HUES48 (cell line): ENCODE results near the gene GP5.

ENCODE experiments used
- H3K27ac ChIP-seq: one replicate; pipeline ENCODE4 v1.7.0; 2013; ENCODE audit warnings: low read depth, low read length, inconsistent platforms
- H3K27me3 ChIP-seq: 2 replicates; pipeline ENCODE4 v1.6.1; 2013; ENCODE audit warnings: mild to moderate bottlenecking, low read length; ENCODE audit not compliant: control insufficient read depth, insufficient read depth
- H3K36me3 ChIP-seq: 2 replicates; pipeline ENCODE4 v1.6.1; 2013; ENCODE audit warnings: low read length; ENCODE audit not compliant: control insufficient read depth, insufficient read depth
- H3K4me1 ChIP-seq: 2 replicates; pipeline ENCODE4 v1.6.1; 2013; ENCODE audit warnings: mild to moderate bottlenecking, low read length; ENCODE audit not compliant: control insufficient read depth, insufficient read depth
- H3K4me3 ChIP-seq: 2 replicates; pipeline ENCODE4 v1.5.1; 2013; ENCODE audit warnings: mild to moderate bottlenecking, low read depth, low read length
- H3K9ac ChIP-seq: 2 replicates; pipeline ENCODE4 v1.6.1; 2013; ENCODE audit warnings: mild to moderate bottlenecking, low read depth, low read length, moderate library complexity
- H3K9me3 ChIP-seq: 2 replicates; pipeline ENCODE4 v1.6.1; 2013; ENCODE audit warnings: low read length; ENCODE audit not compliant: control insufficient read depth, insufficient read depth

GP5 gene

DNA sequence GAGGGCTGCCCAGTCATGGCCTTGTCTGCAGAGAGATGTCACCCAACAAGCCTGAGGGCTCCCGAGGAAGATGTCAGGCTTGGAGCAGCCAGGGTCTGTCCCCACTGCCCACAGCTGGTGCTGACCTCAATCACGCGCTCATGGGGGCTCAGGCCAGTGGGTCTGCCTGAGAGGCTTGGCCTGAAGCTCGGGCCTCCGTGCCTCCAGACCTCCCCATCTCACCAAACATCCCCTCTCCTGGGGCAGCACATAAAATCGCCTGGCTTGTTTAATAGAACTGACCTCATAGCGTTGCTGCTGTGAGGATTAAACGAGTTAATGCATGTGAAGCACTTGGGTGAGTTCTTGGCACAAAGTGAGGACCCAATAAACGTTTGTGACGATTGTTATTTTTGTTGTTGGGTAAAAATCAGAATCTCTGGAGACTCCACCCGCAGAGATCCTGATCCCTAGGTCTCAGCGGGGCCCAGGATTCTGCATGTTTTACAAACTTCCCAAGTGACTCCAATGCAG, 33.0 kb downstream of the GP5 start:
- H3K4me3 ChIP-seq, result no peak overlapping the region
- H3K4me1 ChIP-seq, result peaks cover 7% of the 10 kb centered on the region; the same call in 1 of the 2 replicates
- H3K27me3 ChIP-seq, result peaks cover 16% of the 10 kb centered on the region
- H3K9me3 ChIP-seq, result no peaks in the 10 kb centered on the region
- no peaks in the 10 kb centered on the region for H3K36me3 ChIP-seq
- H3K27ac ChIP-seq, result no peak overlapping the region
- H3K9ac ChIP-seq, result no peak overlapping the region

DNA sequence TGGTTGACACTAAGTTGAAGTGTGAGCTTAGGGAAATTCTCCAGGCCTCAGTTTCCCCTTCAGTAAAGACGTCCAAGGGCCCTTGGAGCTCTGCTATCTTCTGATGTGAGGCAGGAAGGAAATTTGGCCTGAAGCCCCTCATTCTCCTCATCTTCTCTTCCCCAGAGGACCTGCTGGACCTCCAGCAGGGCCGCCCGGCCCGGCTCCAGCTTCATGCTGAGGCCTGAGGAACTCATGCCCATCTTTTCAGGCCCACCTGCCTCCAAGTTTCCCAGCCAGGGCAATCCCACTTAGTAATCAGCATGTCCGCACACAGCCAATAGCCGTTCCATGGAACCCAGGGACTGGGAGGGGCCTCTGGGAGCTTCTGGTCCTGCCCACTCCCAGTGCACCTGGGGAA, 33.5 kb downstream of the GP5 start:
- Histone ChIP-seq H3K9ac (no peak overlapping the region), H3K4me3 (no peak overlapping the region), H3K27ac (no peak overlapping the region), H3K9me3 (no peaks in the 10 kb centered on the region), H3K27me3 (peaks cover 16% of the 10 kb centered on the region), H3K36me3 (no peaks in the 10 kb centered on the region), H3K4me1 (peaks cover 7% of the 10 kb centered on the region; the same call in 1 of the 2 replicates)

DNA sequence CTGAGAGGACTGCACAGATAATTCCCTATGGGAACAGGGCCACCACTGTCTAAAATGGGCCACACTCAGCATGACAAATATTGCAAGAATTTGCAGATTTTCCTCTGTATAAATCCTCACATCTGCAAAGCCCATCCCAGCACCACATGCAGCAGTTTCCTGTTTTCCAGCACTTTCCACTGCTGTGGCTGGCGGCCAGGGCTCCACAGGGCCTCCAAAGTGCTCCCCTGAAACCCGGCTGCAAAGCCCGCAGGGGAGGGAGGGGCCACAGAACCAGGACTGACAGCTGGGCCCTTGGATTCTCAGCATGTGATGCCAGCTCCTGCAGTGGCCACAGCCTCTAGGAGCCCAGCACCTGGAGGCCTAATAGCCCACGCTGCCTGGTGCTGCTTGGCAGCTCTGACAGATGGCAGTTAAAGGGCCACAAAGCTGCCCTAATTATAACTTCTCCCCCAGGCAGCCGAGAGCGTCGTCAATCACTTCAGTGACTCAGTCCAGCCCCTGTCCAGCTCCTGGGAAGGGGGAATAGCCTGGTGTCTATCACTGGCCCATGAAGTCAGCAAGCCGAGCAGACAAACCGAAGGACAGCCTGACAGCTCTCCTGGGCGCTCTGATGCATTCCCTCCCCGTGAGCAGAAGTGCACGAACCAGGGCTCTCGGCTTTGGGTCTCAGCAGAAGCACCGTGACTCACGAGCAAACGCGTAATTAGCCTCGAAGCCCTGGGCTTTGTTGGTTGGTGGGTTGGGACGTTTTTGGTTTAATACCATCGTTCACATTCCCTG, 34.2 kb downstream of the GP5 start:
- Histone ChIP-seq H3K9me3 (no peaks in the 10 kb centered on the region), H3K4me3 (no peak overlapping the region), H3K9ac (no peak overlapping the region), H3K4me1 (peaks cover 6% of the 10 kb centered on the region; the same call in 1 of the 2 replicates), H3K27me3 (peaks cover 16% of the 10 kb centered on the region), H3K36me3 (no peaks in the 10 kb centered on the region), H3K27ac (no peak overlapping the region)

DNA sequence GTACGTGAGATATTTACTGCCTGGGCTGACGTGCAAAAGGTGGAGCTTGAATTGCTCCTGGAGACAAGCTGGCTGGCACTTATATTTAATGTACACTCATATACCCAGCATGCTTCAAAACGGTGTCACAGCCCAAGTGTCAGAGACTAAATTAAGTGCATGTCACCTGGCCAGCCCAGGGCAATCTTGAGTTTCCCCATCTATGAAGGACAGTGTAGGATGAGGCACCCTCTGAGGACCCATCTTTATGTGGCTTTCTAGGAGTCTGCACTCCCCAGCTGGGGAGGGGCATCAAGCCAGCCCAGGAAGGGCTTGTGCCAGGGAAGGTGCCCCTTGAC, 34.8 kb downstream of the GP5 start:
- no peak overlapping the region for H3K27ac ChIP-seq
- H3K9me3 ChIP-seq, result no peaks in the 10 kb centered on the region
- peaks cover under 1% of the 10 kb centered on the region; the same call in 1 of the 2 replicates for H3K4me1 ChIP-seq
- H3K36me3 ChIP-seq, result no peaks in the 10 kb centered on the region
- H3K9ac ChIP-seq, result no peak overlapping the region
- no peak overlapping the region for H3K4me3 ChIP-seq
- H3K27me3 ChIP-seq, result peaks cover 11% of the 10 kb centered on the region

DNA sequence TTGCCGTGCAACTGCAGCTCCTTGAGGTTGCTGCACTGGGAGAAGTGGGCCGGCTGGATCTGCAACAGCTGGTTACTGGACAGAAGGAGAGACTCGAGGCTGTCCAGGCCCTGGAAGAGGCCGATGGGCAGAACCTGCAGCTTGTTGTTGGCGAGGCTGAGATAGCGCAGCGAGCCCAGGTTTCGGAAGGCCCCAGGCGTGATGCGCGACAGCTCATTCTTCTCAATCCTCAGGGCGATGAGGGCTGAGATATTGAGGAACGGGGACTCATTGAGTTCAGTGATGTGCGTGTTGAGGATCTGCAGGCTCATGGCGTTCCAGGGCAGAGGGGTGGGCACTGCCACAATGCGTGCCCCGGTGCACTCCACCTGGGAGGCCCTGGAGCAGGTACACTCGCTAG, 38.5 kb downstream of the GP5 start:
- H3K27ac ChIP-seq, result no peak overlapping the region
- no peaks in the 10 kb centered on the region for H3K36me3 ChIP-seq
- no peaks in the 10 kb centered on the region for H3K9me3 ChIP-seq
- no peak overlapping the region for H3K9ac ChIP-seq
- no peaks in the 10 kb centered on the region for H3K4me1 ChIP-seq
- H3K4me3 ChIP-seq, result no peak overlapping the region
- no peaks in the 10 kb centered on the region for H3K27me3 ChIP-seq

DNA sequence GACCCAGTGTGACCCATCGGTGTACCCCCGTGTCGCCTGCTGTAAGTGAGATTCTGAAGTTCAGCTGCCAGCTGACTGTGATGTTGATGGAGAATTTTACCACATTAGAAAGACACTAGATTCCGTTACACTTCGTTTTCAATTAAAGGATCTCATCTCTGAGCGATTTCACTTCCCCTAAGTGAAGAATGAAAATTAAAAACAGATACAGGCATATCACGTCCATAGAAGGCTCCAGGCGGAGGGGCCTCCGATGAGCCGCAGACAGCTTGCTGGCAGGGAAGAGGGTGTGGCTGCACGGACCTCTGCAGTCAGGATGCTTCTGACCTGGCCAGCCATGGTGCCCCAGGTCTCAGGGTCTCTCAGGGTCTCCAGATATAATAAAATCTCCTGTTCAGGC, 41.4 kb downstream of the GP5 start:
- Histone ChIP-seq H3K36me3 (no peaks in the 10 kb centered on the region), H3K9ac (no peak overlapping the region), H3K27me3 (no peaks in the 10 kb centered on the region; the same call in 1 of the 2 replicates), H3K4me3 (no peak overlapping the region), H3K4me1 (no peaks in the 10 kb centered on the region), H3K9me3 (no peaks in the 10 kb centered on the region), H3K27ac (no peak overlapping the region)

DNA sequence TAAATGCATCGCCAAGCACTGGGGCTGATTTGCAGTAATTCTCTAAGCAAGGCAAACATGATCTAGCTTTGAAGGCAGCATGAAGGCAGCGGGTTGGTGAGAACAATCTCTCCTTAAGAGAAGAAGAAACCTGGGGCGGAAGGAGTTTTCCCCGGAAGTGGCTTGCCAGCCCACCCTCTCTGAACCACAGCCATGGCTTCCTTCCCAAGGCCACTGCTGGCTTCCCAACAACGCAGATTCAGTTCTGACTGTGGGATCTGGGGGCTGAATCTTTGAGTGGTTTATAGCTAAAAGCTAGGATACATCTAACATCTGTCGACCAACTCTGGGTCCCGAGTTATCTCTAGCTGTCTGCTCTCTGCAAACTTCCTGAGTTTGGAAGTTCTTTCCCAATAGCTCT, 43.7 kb downstream of the GP5 start:
- no peaks in the 10 kb centered on the region for H3K36me3 ChIP-seq
- H3K27ac ChIP-seq, result no peak overlapping the region
- H3K4me1 ChIP-seq, result no peaks in the 10 kb centered on the region
- H3K27me3 ChIP-seq, result no peaks in the 10 kb centered on the region; the same call in 1 of the 2 replicates
- H3K9ac ChIP-seq, result no peak overlapping the region
- no peaks in the 10 kb centered on the region for H3K9me3 ChIP-seq
- H3K4me3 ChIP-seq, result no peak overlapping the region

DNA sequence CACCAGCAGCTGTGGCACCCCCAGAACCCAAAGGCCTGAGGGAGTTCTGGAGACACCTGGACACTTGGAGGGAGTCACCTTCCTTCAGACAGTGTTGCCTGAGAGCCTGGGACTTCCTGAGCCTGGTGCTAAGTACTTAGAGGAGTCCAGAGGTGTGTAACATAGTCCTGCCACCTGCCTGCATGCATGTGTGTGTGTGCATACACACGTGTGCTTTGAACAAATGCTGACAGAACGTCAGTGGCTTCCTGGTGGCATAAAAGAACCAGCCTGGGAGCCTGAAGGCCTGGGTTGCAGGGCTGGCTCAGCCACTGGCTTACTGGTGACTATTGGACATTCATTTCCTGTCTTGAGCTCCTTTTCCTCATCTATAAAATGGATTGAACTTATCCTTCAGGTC, 44.8 kb downstream of the GP5 start:
- H3K4me1 ChIP-seq, result no peaks in the 10 kb centered on the region
- H3K9me3 ChIP-seq, result no peaks in the 10 kb centered on the region
- no peak overlapping the region for H3K9ac ChIP-seq
- no peak overlapping the region for H3K4me3 ChIP-seq
- no peaks in the 10 kb centered on the region for H3K36me3 ChIP-seq
- H3K27ac ChIP-seq, result no peak overlapping the region
- no peaks in the 10 kb centered on the region; the same call in 1 of the 2 replicates for H3K27me3 ChIP-seq

DNA sequence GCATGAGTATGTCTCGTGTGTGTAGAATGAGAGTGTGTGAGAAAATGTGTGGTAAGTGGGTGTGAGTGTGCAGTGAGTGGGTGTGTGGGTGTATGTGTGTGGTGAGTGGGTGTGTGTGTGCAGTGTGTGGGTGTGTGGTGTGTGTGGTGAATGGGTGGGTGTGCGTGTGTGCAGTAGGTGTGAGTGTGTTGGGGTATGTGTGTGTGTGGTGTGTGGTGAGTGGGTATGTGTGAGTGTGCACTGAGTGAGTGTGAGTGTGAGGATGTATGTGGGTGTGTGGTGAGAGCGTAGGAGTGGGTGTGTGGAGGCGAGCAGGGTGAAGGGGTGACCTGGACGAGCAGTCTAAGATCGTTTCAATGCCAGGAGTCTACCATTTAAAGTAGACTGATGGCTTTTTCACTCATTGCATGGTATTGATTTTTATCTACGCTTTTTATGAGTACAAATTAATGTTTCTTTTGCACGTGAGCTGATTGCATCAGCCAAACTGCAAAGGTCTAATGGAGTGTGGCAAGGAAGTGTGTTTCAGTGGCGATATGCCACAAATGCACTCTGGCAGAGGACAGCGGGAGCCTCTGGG, 46.3 kb downstream of the GP5 start:
- no peak overlapping the region for H3K27ac ChIP-seq
- H3K9me3 ChIP-seq, result no peaks in the 10 kb centered on the region
- no peaks in the 10 kb centered on the region; the same call in 1 of the 2 replicates for H3K27me3 ChIP-seq

DNA sequence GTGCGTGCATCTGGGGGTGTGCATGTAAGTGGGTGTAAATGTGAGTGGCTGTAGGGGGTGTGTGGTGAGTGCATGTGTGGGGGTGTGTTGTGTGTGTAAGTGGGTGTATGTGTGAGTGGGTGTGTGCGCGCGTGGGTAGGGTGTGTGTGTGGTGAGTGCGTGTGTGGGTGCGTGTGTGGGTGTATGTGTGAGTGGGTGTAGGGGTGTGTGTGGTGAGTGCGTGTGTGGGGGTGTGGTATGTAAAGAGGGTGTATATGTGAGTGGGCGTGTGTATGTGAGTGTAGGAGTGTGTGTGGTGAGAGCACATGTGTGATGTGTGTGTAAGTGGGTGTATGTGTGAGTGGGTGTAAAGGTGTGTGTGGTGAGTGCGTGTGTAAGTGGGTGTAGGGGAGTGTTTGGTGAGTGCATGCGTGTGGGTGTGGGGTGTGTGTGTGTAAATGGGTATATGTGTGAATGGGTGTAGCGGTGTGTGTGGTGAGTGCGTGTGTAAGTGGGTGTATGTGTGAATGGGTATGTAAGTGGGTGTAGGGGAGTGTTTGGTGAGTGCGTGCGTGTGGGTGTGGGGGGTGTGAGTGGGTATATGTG, 47.0 kb downstream of the GP5 start:
- Histone ChIP-seq H3K36me3 (no peaks in the 10 kb centered on the region), H3K27ac (no peak overlapping the region), H3K4me1 (no peaks in the 10 kb centered on the region), H3K4me3 (no peak overlapping the region), H3K9ac (no peak overlapping the region), H3K9me3 (no peaks in the 10 kb centered on the region), H3K27me3 (no peaks in the 10 kb centered on the region; the same call in 1 of the 2 replicates)

More for the DNA sequence above, 46.3 kb downstream of the GP5 start:
- no peak overlapping the region for H3K4me3 ChIP-seq
- no peak overlapping the region for H3K9ac ChIP-seq
- H3K36me3 ChIP-seq, result no peaks in the 10 kb centered on the region
- H3K4me1 ChIP-seq, result no peaks in the 10 kb centered on the region

DNA sequence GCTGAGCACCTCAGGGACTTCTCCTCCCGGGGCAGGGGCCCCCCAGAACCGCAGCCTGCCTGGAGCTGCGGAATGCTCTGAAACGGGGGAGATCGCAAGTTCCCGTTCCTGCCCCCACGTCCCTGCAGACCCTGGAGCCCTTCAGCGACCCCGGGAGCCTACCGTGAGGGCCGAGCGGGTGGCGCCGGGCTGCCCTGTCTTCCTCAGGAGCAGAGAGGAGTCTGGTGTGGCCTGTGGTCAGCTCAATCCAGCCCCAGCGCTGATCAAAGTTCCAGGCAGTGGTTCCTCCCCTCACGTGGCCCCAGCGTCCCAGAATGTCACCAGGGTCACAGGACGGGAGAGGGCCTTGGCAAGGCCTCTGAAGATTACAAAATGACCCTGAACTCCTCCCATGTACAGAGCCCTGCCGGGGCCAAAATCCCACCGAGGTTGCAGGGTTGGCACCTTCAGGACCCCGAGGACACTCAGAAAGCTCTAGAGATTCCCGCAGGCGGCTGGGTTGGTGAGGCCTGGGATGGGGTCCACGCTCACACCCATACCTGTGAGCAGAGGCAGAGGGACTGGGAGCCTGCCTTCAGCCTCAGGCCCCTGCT, 47.9 kb downstream of the GP5 start, which contains the start of gene CPN2:
TSS of gene CPN2 (minus strand) at position 249 of the 593 bp plus-strand sequence. CDS start 8,626 bp downstream, outside the sequence.
- Histone ChIP-seq H3K27me3 (no peaks in the 10 kb centered on the region; the same call in 1 of the 2 replicates), H3K27ac (no peak within 1 kb of the TSS), H3K4me3 (no peak within 1 kb of the TSS), H3K9ac (no peak within 1 kb of the TSS), H3K4me1 (no peaks in the 10 kb centered on the region), H3K9me3 (no peaks in the 10 kb centered on the region), H3K36me3 (no peaks in the 10 kb centered on the region)
